GM19240 (cell line): ENCODE results near the gene SS18.

Experiments
- DNase-seq: peaks from one replicate; pipeline ENCODE4 v3.0.0; 2011; ENCODE audit warnings: low spot score; ENCODE audit not compliant: insufficient read length

Gene SS18

DNA sequence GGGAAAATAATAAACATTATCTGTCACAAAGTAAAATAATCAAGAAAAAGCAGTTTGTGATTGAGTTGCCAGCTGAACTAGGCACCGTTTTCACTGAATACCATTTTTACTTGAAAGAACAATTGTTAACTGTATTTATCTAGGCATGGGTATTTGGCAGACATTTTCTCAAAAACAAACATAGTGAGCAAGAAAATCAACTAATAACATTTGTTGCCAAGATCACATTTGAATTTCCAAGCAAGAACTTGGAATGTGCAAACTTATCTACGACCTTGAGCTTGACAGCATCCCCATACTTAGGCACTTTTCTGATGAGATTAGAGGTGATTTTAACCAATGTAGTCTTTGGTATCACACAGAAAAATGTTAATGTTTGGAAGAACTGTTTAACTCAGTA, 16.7 kb downstream of the SS18 start:
- DNase-seq: no peak

DNA sequence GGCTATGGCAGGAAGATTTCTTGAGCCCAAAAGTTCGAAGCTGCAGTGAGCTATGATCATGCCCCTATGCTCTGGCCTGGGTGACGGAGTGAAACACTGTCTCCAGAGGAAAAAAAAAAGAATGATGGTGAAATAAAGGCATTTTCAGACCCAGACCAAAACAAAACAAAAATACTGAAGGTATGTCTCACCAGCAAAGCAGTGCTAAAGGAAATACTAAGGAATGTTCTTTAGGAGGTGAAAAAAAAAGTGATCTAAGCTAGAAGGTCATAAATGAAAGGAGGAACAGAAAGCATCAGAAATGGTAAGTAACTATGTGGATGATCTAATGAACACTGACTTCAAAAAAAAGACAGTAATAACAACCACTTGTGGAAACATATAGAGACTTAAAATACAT, 18.7 kb downstream of the SS18 start:
- no peak for DNase-seq

DNA sequence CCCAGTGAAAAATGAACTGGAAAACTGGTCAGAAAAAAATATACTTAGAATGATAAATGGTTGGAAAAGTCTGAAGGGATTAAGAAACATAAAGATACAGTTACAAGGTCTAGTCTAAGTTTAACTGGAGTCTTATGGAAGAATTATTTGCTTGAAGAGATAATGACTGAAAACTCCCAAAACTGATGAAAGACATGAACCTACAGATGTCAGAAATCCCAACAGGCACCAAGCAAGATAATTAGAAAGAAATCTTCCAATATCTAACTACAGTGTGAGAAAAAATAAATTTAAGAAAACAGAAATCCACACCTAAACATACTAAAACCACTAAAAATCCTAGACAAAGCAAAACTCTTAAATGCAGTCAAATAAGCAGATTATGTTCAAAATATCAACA, 19.4 kb downstream of the SS18 start:
- no peak for DNase-seq

DNA sequence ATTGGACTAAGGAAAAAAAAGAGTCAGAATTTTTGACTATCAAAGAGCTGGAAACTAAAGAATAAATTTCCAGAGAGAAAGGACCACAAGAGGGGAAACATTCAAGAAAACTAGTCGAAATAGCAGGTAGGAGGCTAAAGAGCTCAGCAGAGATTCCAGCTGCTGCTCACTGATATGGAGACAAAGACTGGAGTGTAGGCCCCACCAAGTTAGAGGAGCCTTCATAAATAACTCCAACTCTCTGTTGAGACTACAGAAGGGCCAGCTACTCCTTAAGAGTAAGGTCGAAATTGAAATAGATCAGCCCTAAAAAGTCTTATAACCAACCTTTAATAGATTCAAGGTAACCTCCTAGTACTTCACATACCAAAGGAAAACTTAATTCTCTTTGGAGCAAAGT, 31.1 kb downstream of the SS18 start:
- no peak for DNase-seq

DNA sequence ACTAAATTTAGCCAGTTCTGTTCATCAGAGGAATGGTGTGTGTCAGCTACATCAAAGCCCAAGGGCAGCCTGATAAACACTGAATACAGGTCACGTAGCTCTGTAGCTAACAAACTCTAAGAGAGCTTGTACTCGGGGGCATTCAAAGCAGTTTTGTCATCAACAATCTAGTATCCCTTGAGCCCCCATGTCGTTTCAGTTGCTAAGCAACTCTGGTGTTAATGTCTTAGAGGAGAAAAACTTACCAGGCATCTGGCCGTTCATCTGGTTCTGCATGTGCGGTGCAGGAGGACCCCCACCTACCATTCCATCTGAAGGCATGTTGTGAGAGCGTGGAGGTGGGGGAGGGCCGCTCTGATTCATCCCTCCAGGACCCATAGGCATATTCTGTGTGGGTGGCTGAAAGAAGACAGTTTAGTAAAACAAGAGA, 33.1 kb downstream of the SS18 start:
- no peak for DNase-seq

DNA sequence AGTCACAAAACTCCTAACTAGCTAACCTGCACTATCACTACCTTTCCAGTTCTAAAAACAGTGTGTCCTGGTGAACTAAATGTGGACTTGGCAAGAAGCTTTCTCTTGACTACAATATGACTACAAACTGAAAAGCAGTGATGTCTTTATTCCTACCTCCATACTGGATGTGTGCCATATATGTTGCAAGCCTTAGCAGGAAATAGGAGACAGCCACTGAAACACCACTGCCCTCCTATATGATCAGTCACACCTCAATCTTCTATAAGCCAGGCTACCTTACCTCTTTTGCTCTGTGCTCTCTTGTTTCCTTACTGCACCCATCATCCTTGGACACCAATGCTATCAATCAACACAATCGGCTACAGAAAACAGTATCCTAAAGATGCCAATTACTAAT, 34.1 kb downstream of the SS18 start:
- DNase-seq: no peak

DNA sequence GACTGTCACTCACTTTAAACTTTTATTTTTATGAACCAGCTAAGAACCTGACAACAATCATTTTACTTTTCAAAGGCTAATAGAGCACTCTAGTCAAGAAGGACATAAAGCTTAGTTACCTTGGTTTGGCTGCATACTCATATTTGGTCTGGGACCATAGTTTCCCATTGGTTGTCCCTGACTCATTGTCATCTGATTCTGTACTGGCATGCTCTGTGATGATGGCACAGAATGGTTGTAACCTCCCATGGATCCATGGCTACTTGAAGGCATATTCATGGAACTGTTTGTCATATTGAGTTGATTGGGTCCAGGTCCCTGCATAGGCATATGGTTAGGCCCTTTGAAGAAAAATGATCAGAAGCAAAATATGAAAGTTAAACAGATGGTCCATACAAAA, 37.9 kb downstream of the SS18 start:
- no peak for DNase-seq

DNA sequence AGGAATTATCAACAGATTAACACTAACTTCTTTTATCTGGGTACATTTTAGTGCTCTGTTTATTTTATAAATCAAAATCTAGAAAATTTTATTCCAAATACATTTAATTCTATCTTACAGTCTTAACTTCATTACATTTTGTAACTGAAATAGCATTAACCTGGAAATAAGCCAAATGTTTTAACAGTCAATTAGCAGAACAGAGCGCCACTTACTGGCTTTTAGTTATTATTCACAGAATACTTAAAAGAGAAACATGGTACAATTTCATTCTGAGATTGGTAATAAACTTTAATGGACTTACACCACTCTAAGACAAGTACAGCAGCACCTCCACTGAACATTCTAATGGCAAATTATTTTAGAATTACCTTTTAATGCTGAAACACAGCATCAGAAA, 38.6 kb downstream of the SS18 start:
- no peak for DNase-seq

DNA sequence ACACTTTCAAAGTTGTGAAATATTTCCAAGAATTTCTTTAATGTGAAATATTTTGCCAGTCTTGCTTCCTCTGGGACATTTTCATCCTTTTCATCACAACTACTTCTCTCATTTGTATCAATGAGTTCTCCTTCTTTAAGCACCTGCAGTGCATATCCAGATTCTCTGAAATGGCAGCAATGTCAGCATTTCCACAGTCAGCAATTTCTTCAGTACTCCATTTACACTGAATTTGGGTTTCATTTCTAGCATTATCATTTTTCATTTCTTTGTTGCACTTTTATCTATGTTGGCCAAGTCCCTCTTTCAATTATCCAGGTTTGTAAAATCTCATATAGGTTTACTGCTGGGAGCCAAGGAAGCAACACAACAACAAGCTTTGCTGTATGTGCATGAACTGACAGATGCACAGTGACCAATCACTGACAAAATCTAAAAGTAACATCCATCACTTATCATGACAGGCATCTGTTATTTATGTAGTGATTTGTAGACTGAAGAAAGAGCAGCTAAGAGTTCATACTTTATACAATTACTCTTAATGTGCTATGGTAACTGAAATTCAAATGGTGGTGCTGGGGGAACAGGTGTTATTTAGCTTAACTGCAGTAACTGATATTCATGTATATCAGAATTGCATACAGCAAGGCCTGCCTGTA, 43.9 kb downstream of the SS18 start:
- DNase-seq: no peak

DNA sequence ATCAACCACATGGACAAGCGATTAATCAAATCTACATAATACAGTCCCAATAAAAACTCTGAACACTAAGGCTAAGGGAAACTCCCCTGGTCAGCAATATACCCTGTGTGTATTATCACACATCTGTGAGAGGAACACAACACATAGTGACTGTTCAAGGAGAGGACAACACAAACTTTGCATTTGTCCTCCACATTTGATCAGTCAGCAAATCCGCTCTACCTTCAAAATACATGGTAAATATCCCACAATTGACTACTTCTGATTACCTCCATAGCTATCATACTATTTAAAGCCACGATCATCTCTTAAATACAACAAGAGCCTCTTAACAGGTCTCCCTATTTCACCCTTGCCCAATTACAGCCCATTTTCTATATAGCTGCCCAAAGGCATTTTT, 45.6 kb downstream of the SS18 start:
- no peak for DNase-seq

DNA sequence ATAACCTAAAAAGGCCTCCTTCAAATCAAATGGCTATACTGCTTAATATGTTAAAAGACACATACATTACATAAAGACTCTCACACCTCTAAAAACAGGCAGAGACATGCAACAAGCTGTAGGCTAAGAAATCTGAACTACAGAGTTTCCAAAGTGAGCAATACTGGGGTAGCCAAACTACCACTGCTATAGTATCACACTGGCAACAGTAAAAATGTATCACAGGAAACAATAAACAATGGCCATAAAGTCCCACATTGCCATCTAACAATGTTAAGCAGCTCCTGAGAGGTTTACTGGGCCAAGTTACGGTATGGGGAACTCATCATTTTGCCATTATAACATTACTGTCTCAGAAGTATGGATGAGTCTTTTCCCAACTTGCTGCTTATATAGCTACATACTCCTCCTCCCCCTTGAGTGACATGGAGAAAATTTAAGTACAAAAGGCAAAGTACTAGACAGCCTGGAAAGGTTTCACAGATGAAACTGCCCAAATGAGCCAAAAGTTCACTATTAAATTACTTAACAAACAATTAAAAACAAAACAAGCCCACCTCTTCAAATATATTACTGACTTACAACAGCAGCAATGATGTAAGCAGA, 50.3 kb downstream of the SS18 start:
- DNase-seq: no peak

DNA sequence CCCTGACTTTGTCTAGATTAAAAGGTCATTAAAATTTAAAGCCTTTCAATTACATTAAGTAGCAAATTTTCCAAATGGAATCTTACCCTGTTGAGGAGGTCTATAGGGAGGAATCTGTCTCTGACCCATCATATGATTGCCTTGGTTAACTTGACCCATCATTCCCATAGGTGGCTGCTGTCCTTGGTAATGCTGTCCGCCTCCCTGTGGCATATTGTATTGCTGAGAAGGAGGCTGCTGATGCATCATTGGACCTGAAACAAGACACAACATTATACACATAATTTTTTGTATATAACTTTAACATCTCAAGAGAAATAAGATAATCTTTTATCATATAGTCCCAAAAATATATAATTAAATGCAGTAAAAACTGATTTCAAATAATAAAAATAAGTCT, 51.2 kb downstream of the SS18 start:
- DNase-seq: no peak

DNA sequence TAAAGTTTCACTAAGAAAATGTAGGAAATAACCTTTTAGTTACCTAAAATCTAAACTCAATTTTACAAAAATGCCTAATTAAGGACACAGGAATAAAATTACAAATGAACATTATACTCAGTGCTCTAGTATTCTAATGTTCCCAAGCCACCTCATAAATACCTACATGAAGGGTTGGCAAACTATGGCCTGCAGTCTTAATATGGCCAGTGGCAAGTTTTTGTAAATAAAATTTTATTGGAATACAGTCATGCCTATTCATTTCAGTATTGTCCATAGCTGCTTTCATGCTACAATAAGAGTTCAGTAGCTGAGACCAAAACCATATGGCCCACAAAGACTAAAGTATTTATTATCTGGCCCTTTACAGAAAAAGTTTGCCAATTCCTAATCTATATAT, 53.8 kb downstream of the SS18 start:
- DNase-seq: no peak

DNA sequence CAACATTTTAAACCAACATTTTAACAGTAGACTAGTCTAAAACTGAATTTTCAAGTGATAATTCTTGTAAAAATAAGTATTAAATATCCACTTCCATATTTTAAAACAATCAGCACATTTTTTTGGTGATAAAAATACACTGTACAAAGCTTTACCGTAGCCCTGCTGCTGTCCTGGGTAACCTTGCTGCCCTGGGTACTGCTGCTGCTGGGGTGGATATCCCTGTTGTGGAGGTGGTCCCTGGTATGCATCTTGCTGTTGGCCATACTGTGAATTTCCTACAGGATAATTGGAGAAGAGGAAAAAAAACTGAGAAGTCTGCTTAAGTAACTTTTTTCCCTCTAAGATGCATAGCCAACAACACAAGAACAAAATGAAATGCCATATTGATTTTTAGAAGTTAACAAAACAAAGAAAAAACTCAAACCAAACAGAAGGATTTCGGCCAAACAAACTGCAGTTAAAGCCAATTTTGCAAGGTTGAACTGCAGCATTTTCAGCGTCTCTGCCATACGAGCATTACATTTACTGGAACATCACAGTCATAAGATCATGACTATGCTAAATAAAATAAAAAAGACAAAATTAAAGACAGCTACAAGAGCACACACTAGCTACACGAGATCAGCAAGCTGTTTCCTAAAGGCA, 55.4 kb downstream of the SS18 start:
- no peak for DNase-seq

DNA sequence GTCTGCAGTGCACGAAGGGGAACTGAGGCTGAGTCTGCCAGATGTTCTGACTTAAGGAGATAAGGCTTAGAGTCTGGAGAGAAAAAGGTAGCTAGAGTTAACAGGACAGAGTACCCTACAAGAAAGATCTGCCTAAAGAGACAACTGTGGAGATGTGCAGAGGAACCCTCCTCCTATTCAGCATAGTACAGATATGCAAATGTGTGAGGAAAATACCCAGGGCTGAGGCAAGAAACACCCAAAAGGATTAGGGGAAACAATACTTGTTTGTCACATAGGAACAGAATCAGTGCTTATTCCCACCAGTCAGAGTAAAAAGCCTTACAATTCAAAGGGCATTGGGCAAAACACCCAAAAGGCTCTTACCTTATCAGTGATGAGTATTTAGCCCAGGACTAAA, 67.8 kb downstream of the SS18 start:
- no peak for DNase-seq

DNA sequence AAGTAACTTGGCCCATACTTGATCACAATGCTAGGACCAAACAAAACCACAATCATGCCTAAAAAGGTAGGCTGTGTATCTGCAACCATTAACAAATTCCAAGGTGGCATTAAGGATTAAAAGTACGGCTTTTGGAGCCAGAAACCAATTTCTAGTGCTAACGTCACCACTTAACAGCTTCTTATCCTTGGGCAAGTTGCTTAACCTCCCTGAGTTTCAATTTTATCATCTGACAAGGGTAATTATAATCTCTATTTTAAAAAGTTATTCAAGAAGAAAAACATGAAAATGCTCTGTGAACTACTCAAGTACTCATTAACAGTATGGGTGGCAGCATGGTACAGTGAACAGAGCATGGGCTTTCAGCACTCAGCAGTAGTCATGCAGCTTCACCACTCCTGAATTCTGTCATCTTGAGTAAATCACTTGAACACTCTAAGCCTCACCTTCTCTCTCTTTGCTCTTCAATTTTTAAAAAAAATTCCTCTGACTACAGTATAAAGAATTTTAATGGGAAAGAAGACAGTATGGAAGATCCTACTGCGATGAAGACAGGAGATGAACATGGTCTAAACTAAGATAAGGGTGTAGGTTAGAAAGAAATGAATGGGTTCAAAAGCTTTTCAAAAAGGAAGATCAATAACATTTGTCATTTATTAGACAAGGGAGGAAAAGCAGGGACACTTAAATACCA, 69.2 kb downstream of the SS18 start:
- no peak for DNase-seq

DNA sequence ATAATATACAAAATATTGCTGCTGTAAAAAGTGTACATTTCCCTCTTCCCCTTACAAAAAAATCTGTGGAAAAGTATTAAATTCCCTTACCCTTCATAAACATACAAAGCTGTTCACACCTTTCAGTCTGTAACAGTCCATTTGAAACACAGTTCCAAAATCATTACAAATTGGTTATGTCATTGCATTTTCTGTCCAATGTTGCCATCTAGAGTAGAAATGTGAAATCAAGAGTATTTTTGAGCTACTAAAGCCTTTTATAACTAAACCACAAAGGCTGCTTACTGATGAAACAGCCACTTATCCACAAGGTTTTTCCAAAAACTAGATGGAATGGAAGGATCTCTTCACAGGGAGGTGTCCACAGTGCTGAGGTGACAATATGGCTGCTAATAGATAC, 72.5 kb downstream of the SS18 start:
- DNase-seq: no peak

DNA sequence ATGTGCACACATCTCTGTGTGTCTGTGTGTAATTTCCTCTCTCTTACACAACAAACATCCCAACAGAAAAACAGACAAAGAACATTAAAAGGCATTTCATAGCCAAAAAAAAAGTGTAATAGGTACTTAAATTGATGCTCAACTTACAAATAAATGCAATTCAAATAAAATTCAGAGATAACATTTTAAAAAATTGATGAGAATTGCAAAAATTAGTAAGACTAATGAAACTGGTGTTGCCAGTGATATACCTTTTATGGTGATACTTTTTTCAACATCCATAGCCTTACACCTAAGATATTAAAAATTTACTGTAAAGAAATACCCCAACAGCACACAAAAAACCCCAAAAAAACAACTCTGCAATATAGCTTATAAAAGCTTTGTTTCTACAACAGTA, 76.0 kb downstream of the SS18 start:
- DNase-seq: no peak

DNA sequence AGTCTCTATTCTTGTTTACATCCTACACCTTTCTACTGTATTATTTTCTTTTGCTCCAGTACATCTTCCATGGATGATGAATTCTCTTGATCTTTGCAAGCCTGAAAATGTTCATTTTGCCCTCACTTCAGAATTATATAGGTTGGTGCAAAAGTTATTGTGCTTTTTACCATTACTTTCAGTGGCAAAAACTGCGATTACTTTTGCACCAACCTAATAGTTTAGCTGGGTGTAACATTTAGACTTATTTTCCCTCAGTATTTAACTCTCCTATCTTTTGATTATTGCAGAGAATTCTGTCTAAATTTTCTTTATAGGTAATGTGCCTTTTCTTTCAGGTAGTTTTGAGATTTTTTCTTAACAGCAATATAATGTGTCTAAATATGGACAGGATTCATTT, 81.8 kb downstream of the SS18 start:
- DNase-seq: no peak

DNA sequence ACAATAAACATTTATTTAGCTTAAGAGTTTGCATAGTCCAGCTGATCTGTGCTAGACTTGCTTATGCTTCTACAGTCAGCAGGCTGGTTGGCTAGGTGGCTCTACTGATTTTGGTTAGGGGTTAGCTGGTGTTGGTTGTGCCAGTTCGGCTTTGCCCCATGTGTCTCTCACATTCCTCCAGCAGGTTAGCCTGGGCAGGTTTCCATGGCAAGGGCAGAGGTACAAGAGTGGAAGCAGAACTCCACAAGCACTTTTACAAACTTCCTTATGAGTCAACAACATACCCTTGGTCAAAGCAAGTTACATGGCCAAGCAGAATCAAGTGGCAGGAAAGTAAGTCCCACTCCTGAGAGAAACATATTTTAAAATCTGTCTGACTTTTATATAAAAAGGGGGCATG, 82.3 kb downstream of the SS18 start:
- no peak for DNase-seq

DNA sequence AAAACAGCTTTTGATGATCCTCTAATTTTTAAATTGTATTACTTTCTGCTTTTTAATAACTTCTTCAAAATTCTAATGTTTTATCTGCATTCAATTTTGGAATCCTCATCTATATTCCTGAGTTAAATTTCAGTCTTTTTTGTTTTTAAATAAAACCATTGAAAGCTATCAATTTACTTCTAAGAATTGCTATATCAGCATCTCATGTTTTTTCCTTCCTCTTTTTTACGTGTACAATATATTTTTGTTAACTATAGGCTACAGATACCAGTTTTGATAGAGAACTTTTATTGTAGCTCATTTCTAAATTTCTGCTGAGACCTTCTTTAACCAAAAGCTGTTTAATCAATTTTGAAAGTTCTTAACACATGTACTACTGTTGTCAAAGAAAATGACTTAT, 84.5 kb downstream of the SS18 start:
- no peak for DNase-seq

DNA sequence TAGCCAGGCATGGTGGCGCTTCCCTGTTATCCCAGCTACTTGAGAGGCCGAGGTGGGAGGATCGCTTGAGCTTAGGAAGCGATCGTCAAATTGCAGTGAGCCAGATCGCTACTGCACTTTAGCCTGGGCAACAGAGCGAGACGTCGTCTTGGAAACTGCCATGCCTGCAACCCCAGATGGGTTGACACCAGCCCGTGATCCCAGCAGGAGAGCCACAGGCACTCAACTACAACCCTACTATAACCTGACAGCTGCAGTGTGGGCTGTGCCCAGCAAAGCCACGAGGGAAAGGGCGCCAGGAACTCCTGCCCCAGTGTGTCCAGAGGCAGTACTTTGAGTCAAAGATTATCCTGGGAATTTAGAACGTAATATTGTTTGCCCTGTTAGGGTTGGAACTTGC, 85.6 kb downstream of the SS18 start:
- no peak for DNase-seq

DNA sequence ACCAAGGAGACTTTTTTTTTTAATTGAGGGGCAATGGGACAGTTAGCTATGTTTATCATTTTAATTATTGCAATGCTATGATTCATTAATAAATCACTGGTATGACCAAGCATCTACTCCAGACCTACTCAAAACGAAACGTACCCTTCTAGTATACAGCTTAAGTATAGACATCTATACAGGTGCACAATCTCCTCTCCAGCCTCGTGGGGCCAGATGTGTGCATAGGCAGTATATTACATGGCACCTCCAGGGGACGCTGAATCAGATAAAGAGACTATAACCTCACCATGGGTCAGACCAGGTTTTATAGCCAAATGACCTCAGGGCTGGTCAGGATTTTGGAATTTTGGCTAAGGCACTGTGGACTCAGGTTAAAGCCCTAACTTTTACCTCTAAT, 86.6 kb downstream of the SS18 start:
- DNase-seq: no peak
